ENCODE measurements around the gene QSER1.

DNA sequence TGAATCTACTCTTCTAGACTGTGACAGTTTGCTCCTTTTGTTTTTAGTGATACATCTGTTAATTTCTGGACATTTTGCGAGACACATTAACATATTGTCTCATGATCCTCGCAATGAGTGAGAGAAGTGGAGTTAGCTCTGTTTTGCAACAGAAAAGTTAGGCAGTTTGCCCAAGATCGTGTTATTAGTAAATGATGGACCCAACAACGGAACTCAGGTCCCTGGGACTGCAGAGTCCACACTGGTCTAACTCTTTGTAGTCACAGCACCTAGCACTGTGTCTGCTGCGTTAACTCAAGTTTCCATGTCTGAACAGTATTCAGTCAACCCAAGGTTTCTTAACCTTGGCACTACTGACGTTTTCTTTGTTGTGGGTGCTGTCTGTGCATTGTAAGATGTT is 126.2 kb downstream of the QSER1 start:
- TF ChIP-seq, protein P1, sequence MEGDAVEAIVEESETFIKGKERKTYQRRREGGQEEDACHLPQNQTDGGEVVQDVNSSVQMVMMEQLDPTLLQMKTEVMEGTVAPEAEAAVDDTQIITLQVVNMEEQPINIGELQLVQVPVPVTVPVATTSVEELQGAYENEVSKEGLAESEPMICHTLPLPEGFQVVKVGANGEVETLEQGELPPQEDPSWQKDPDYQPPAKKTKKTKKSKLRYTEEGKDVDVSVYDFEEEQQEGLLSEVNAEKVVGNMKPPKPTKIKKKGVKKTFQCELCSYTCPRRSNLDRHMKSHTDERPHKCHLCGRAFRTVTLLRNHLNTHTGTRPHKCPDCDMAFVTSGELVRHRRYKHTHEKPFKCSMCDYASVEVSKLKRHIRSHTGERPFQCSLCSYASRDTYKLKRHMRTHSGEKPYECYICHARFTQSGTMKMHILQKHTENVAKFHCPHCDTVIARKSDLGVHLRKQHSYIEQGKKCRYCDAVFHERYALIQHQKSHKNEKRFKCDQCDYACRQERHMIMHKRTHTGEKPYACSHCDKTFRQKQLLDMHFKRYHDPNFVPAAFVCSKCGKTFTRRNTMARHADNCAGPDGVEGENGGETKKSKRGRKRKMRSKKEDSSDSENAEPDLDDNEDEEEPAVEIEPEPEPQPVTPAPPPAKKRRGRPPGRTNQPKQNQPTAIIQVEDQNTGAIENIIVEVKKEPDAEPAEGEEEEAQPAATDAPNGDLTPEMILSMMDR (IDR thresholded peaks at IDR 0.05), result no peak
- TF ChIP-seq EP300 (IDR thresholded peaks at IDR 0.05) (no peak), POLR2AphosphoS5 (IDR thresholded peaks at IDR 0.05) (no peak)

Measured in gastroesophageal sphincter (tissue), 3 donors.